Astrocyte (in vitro differentiated cells and primary cell): ENCODE measurements around the gene CLEC16A.

Source experiments
- CTCF ChIP-seq: IDR thresholded peaks from 2 replicates; pipeline ENCODE4 v1.5.1; 2011; ENCODE audit warnings: low read depth, mild to moderate bottlenecking, inconsistent platforms, low read length, moderate library complexity; ENCODE audit not compliant: insufficient read depth
- EZH2 ChIP-seq: IDR thresholded peaks from 2 replicates; pipeline ENCODE4 v1.6.1; 2012; ENCODE audit warnings: mild to moderate bottlenecking, low read length, inconsistent platforms; ENCODE audit not compliant: insufficient read depth

- TF ChIP-seq CTCF (no peak), EZH2 (no peak)
Measured at GRCh38 chr16:11091021-11091785, 146.8 kb downstream of the CLEC16A start.
